ENCODE measurements around the gene ABHD17C. TPM values are rescaled to one million over a fixed set of nuclear protein-coding genes. Genes with fewer than 3 reads are reported as not detected.

Gene ABHD17C
- polyA plus RNA-seq, 2 of the 4 experiments (the other 2 are of a cell fraction): 14.0 to 23.7 TPM

DNA sequence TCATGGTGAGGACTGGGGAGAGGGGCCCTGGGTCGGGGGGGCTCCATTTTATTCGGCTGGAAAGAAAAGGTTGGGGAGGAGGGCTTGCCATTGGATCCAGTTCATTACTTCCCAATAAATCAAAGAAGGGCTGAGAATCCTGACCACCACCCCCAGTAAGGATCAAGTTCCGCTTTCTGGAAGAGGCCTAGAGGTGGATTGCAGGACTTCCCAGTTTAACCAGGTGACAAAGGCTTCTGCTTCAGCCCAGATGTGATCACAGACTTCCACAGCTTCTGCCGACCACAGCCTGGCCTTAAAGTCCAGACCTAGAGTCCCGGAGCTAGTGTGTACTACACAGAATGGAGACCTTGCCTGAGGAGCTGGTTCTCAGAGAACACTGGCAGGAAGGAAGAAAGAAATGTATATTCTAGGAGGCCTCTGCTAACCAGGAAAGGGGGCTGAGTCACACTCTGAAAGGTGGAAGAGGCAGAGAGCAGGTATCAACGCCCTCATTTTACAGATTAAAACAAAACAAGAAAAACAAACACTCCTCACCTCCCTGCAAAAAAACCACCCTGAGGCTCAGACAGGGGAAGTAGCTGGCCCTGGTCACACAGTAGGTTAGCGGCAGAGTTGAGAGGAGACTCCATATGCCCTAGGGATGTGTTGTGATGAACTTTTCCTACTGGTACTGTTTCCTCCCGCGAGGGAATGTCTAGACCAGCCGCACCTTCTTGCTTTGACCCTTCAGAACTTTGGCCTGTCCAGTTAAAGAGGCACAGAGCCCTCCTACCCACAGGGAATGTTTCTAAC, 82.9 kb downstream of the ABHD17C start (continued):
- TF ChIP-seq CHD2 (IDR thresholded peaks at IDR 0.05; ENCODE audit: low read length, partially characterized antibody) (no peak), KDM1A (IDR thresholded peaks at IDR 0.05; ENCODE audit: low read depth) (no peak), CHD4 (IDR thresholded peaks at IDR 0.05; ENCODE audit: borderline replicate concordance) (no peak), RARB (CRISPR knock-in tag; IDR thresholded peaks at IDR 0.05) (no peak)
- TF ChIP-seq, protein P1, sequence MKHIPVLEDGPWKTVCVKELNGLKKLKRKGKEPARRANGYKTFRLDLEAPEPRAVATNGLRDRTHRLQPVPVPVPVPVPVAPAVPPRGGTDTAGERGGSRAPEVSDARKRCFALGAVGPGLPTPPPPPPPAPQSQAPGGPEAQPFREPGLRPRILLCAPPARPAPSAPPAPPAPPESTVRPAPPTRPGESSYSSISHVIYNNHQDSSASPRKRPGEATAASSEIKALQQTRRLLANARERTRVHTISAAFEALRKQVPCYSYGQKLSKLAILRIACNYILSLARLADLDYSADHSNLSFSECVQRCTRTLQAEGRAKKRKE (CRISPR knock-in tag; IDR thresholded peaks at IDR 0.05; ENCODE audit: low read depth): no peak

DNA sequence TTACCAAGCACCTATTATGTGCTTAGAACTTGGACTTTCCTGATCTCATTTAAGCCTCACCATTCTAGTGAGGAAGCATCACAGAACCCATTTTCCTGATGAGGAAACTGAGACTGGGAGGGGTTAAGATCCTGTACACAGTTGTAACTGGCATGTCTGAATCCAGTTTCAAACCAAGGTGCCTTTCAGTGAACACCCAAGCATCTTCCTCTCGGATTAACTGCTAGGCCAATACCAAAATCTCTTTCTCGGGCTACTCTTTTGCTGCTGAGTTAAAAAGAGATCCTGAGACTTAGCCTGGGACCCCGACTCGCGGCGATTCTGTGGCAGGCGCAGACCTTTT, 83.5 kb downstream of the ABHD17C start:
- WGBS (ENCODE audit: missing lambda C conversion rate): 21% methylated on average over 7 of the region's 7 CpGs
- ChIA-PET CTCF (interaction anchor here (0.9 to 7.5 kb wide), 51 partner anchors 8 to 391 kb away, joined by 3 to 362 read pairs (median 5); partner anchors contain the start of gene ABHD17C), POLR2A (interaction anchor here (0.9 to 1.7 kb wide), 2 partner anchors 83 to 211 kb away, joined by 3 to 5 read pairs; partner anchors contain the start of gene ABHD17C)
- ATAC-seq (no peak), DNase-seq (ENCODE audit: low read depth in 1 of 2, low spot score in 1 of 2) (peak in 1 of 2 experiments; percentile 12), FAIRE-seq (no peak)
- H3K27ac ChIP-seq: peak overlapping the region in 1 of 2 experiments; percentile 51; a peak in 2 of 6 replicates
- H3K9me3 ChIP-seq: no peaks in the 10 kb centered on the region
- H3K4me1 ChIP-seq: peaks cover 12% of the 10 kb centered on the region; the same call in 2 of the 3 replicates
- peak overlapping the region; percentile 98 for H3K4me2 ChIP-seq
- H3K4me3 ChIP-seq: peak overlapping the region; percentile 56
- TF ChIP-seq MYC (IDR thresholded peaks at IDR 0.05; ENCODE audit: borderline replicate concordance, low read length): no peak
- peak; percentile 78; the same call in 1 of the 2 replicates for TF ChIP-seq CHD4 (IDR thresholded peaks at IDR 0.05; ENCODE audit: borderline replicate concordance)
- no peak for TF ChIP-seq FOSL2 (IDR thresholded peaks at IDR 0.05)
- TF ChIP-seq FOSL2 (CRISPR knock-in tag; IDR thresholded peaks at IDR 0.05): no peak
- TF ChIP-seq KDM1A (IDR thresholded peaks at IDR 0.05; ENCODE audit: low read depth): peak; percentile 90
- no peak for TF ChIP-seq HOXB13 (CRISPR knock-in tag; IDR thresholded peaks at IDR 0.05; ENCODE audit: low read depth)

DNA sequence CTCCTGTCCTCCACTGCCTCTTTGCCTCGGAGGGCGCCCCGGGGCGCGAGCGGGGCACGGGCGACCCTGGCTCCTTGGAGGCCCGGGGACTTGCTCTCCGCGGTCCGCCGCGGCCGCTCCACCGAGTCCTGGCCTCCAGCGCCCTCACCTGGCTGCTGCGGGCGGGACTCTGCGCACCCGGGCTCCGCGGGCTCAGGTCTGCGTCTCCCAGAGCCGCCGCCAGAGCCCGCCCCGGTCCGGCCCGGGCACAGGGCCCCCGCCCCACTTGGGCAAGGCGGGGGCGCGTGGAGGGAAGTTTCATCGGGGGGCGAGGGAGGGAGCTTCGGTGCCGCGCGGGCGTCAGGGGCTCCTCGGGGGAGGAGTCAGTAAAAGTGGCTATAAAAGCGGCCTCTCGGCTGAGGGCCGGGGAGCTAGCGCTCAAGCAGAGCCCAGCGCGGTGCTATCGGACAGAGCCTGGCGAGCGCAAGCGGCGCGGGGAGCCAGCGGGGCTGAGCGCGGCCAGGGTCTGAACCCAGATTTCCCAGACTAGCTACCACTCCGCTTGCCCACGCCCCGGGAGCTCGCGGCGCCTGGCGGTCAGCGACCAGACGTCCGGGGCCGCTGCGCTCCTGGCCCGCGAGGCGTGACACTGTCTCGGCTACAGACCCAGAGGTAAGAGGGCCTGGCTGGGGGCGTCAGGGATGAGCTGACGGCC, 84.0 kb downstream of the ABHD17C start, which contains the start of gene CEMIP:
CEMIP (plus strand) TSS at position 407 of the 694 bp plus-strand sequence. CDS start 94,510 bp downstream, outside the sequence.
- TF ChIP-seq HDAC2 (IDR thresholded peaks at IDR 0.05) (0 out of 2 replicates have a peak, but pooled peaks have one; percentile 62), EP300 (IDR thresholded peaks at IDR 0.05) (no peak), RCOR1 (IDR thresholded peaks at IDR 0.05; ENCODE audit: low read depth, low read length) (no peak), POLR2A (IDR thresholded peaks at IDR 0.05; ENCODE audit: low read length) (peak; percentile 15; the same call in 1 of the 2 replicates), KDM5A (IDR thresholded peaks at IDR 0.05) (peak; percentile 42; the same call in 1 of the 2 replicates), RAD21 (conservative IDR thresholded peaks at IDR 0.05 in 1 of 2, IDR thresholded peaks at IDR 0.05 in 1 of 2) (peak; percentile 85 to 99), SMC3 (IDR thresholded peaks at IDR 0.05) (peak; percentile 99)
- TF ChIP-seq, protein P2, sequence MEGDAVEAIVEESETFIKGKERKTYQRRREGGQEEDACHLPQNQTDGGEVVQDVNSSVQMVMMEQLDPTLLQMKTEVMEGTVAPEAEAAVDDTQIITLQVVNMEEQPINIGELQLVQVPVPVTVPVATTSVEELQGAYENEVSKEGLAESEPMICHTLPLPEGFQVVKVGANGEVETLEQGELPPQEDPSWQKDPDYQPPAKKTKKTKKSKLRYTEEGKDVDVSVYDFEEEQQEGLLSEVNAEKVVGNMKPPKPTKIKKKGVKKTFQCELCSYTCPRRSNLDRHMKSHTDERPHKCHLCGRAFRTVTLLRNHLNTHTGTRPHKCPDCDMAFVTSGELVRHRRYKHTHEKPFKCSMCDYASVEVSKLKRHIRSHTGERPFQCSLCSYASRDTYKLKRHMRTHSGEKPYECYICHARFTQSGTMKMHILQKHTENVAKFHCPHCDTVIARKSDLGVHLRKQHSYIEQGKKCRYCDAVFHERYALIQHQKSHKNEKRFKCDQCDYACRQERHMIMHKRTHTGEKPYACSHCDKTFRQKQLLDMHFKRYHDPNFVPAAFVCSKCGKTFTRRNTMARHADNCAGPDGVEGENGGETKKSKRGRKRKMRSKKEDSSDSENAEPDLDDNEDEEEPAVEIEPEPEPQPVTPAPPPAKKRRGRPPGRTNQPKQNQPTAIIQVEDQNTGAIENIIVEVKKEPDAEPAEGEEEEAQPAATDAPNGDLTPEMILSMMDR (IDR thresholded peaks at IDR 0.05): peak; percentile 99
- Histone ChIP-seq H3K4me2 (peak within 1 kb of the TSS; percentile 98), H3K4me1 (peaks cover 12% of the 10 kb centered on the region; the same call in 2 of the 3 replicates), H3K4me3 (peak within 1 kb of the TSS; percentile 56), H3K9me3 (no peaks in the 10 kb centered on the region), H3K27ac (peak within 1 kb of the TSS; percentile 11 to 51; a peak in 2 of 6 replicates)
- ATAC-seq (peak; percentile 86 to 95), FAIRE-seq (no peak), DNase-seq (ENCODE audit: low read depth in 1 of 2, low spot score in 1 of 2) (peak; percentile 81 to 88)
- ChIA-PET POLR2A (interaction anchor here (0.9 to 1.7 kb wide), 3 partner anchors 84 to 211 kb away, joined by 3 to 5 read pairs (median 3); partner anchors contain the start of gene ABHD17C), CTCF (interaction anchor here (0.6 to 7.5 kb wide), 120 partner anchors 8 to 1514 kb away, joined by 3 to 362 read pairs (median 4); partner anchors contain the start of gene ABHD17C)
- WGBS (ENCODE audit: missing lambda C conversion rate): 2% methylated on average over 22 of the region's 75 CpGs

Data from A549 (cell line).